GM12891 (cell line): ENCODE measurements around the gene GPR135.

Experiments
- POLR2A ChIP-seq: IDR thresholded peaks from 2 replicates; pipeline ENCODE4 v1.6.1; 2011; ENCODE audit warnings: low read depth, low read length, control low read depth
- POLR2AphosphoS5 ChIP-seq: IDR thresholded peaks from 2 replicates; pipeline ENCODE4 v1.6.1; 2011; ENCODE audit warnings: low read depth, low read length, control low read depth
- POU2F2 ChIP-seq: IDR thresholded peaks from 2 replicates; pipeline ENCODE4 v1.6.1; 2011; ENCODE audit warnings: low read depth, mild to moderate bottlenecking, control low read depth, low read length, moderate library complexity
- SPI1 ChIP-seq: IDR thresholded peaks from 2 replicates; pipeline ENCODE4 v1.6.1; 2011; ENCODE audit warnings: low read depth, low read length, control low read depth

DNA sequence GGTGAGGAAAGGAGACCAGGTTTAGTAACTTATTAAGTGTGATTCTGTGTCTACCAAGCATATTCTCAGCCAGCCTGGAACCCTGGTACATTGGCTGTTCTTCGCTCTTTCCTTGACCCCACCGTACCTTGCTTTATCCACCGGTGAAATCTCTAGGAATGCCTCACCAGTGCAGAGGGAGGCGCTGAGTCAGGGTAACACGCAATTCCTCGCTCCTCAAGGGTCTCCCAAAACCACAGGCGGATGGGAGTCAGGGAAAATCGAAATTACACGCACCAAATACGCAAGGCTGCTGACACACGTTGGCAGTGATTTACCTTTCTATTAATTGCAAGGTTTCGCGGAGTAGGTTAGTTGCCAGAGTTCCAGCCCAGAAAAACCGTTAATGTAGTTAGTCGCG, 18.2 kb upstream of the GPR135 start:
- TF ChIP-seq POLR2AphosphoS5 (no peak), POLR2A (no peak), SPI1 (no peak), POU2F2 (0 out of 2 replicates have a peak, but pooled peaks have one; percentile 1)
